Activated CD8-positive, alpha-beta T cell treated with anti-CD3 and anti-CD28 coated beads for 36 hours (primary cell): ENCODE results near the gene MMP17. TPM values are rescaled to one million over a fixed set of nuclear protein-coding genes. Genes with fewer than 3 reads are reported as not detected.

ENCODE experiments used
- ATAC-seq: fragments of 200-7000 bp; cut with Tn5 transposase; one replicate; pipeline ENCODE4 v1.10.0; 2021; ENCODE audit warnings: mild to moderate bottlenecking, moderate library complexity
- CTCF ChIA-PET: fragments of 350-600 bp; sonication (Branson Sonifier 250); formaldehyde crosslinking; loops from one replicate; lab custom pipeline; 2021; ENCODE audit warnings: antibody characterized with exemption; lab: Charles Lee
- POLR2A ChIA-PET: fragments of 350-600 bp; sonication (Branson Sonifier 250); formaldehyde crosslinking; loops from one replicate; lab custom pipeline; 2021; ENCODE audit warnings: antibody characterized with exemption; lab: Charles Lee
- DNase-seq: peaks from one replicate; pipeline ENCODE4 v3.0.0-alpha.2; 2020
- H3K27ac Mint-ChIP-seq: one replicate; pipeline ENCODE4 v1.8.0; 2021; ENCODE audit warnings: mild to moderate bottlenecking, mixed read lengths
- H3K27me3 Mint-ChIP-seq: one replicate; pipeline ENCODE4 v1.8.0; 2021; ENCODE audit warnings: mixed read lengths
- H3K36me3 Mint-ChIP-seq: one replicate; pipeline ENCODE4 v1.8.0; 2021; ENCODE audit warnings: low read depth, mixed read lengths
- H3K4me1 Mint-ChIP-seq: one replicate; pipeline ENCODE4 v1.8.0; 2021; ENCODE audit warnings: low read depth, mixed read lengths
- H3K4me3 Mint-ChIP-seq: one replicate; pipeline ENCODE4 v1.8.0; 2021; ENCODE audit warnings: mild to moderate bottlenecking, moderate library complexity, mixed read lengths
- H3K9me3 Mint-ChIP-seq: one replicate; pipeline ENCODE4 v1.8.0; 2021; ENCODE audit warnings: mixed read lengths
- CTCF ChIP-seq: fragments of 200-600 bp; IDR thresholded peaks from one replicate; pipeline ENCODE4 v1.8.0; 2022; ENCODE audit warnings: antibody characterized with exemption, mild to moderate bottlenecking
- intact Hi-C: fragments of 100-400 bp; cut with micrococcal nuclease; formaldehyde crosslinking; loops from one replicate; pipeline ENCODE4 v1.10.0; 2022
- total RNA-seq, 2 experiments: library from RNA; stranded (reverse); gene quantifications; one replicate each; pipeline ENCODE4 v1.2.3, GENCODE V29; 2021

MMP17 gene
- total RNA-seq, 2 experiments from 2014 or later, result 0.60 TPM; not detected in 1

DNA sequence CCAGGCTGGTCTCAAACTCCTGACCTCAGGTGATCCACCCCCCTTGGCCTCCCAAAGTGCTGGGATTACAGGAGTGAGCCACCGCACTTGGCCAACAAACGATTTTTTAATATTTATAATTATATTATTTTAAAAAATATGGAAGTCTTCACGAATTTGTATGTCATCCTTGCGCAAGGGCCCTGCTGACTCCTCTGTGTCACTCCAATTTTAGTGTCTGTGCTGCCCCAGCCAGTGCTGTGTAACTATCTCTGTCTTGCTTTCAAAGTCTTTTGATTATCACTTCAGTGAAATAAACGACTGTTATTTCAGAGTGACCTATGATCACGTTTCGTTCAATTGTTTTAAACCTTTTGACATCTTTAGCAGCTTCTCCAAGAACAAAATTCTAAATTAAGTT, 13.1 kb upstream of the MMP17 start:
- Mint-ChIP-seq H3K4me1 (no peaks in the 10 kb centered on the region), H3K27me3 (no peaks in the 10 kb centered on the region), H3K27ac (no peak overlapping the region), H3K9me3 (peaks cover 9% of the 10 kb centered on the region), H3K4me3 (no peak overlapping the region), H3K36me3 (peaks cover 5% of the 10 kb centered on the region)
- intact Hi-C loops, result no loop called here
- DNase-seq (no peak), ATAC-seq (no peak)
- no peak for TF ChIP-seq CTCF
- ChIA-PET POLR2A (no interaction called here), CTCF (no interaction called here)

- TF ChIP-seq CTCF, result no peak
- Mint-ChIP-seq H3K27ac (no peak overlapping the region), H3K36me3 (peaks cover 5% of the 10 kb centered on the region), H3K9me3 (peaks cover 9% of the 10 kb centered on the region), H3K4me3 (no peak overlapping the region), H3K4me1 (no peaks in the 10 kb centered on the region), H3K27me3 (no peaks in the 10 kb centered on the region)
- ChIA-PET CTCF (interaction anchor here (1.1 kb wide), 1 partner anchor 10 kb away, joined by 3 read pairs; no protein-coding TSS in a partner anchor), POLR2A (interaction anchor here (0.8 kb wide), 1 partner anchor 197 kb away, joined by 3 read pairs; no protein-coding TSS in a partner anchor)
- DNase-seq (no peak), ATAC-seq (no peak)
- intact Hi-C loops, result no loop called here
Measured at GRCh38 chr12:131816495-131816894, 11.7 kb upstream of the MMP17 start.

- ChIA-PET POLR2A (interaction anchor here (0.8 kb wide), 1 partner anchor 198 kb away, joined by 3 read pairs; no protein-coding TSS in a partner anchor), CTCF (interaction anchor here (1.1 kb wide), 1 partner anchor 9 kb away, joined by 3 read pairs; no protein-coding TSS in a partner anchor)
- DNase-seq, result no peak
- no peaks in the 10 kb centered on the region for H3K27me3 Mint-ChIP-seq
- H3K4me1 Mint-ChIP-seq, result no peaks in the 10 kb centered on the region
- no peak for TF ChIP-seq CTCF
- no peak overlapping the region for H3K27ac Mint-ChIP-seq
- H3K4me3 Mint-ChIP-seq, result no peak overlapping the region
- peaks cover 5% of the 10 kb centered on the region for H3K36me3 Mint-ChIP-seq
- peaks cover 5% of the 10 kb centered on the region for H3K9me3 Mint-ChIP-seq
- intact Hi-C loops, result no loop called here
- ATAC-seq, result no peak
Measured at GRCh38 chr12:131817241-131817640, 11.0 kb upstream of the MMP17 start.

- no peak overlapping the region for H3K4me3 Mint-ChIP-seq
- ChIA-PET CTCF (no interaction called here), POLR2A (no interaction called here)
- no peaks in the 10 kb centered on the region for H3K36me3 Mint-ChIP-seq
- DNase-seq (no peak), ATAC-seq (no peak)
- intact Hi-C loops, result no loop called here
- H3K27ac Mint-ChIP-seq, result no peak overlapping the region
- no peaks in the 10 kb centered on the region for H3K27me3 Mint-ChIP-seq
- no peaks in the 10 kb centered on the region for H3K9me3 Mint-ChIP-seq
- no peak for TF ChIP-seq CTCF
- no peaks in the 10 kb centered on the region for H3K4me1 Mint-ChIP-seq
Measured at GRCh38 chr12:131818821-131819585, 9.2 kb upstream of the MMP17 start.

DNA sequence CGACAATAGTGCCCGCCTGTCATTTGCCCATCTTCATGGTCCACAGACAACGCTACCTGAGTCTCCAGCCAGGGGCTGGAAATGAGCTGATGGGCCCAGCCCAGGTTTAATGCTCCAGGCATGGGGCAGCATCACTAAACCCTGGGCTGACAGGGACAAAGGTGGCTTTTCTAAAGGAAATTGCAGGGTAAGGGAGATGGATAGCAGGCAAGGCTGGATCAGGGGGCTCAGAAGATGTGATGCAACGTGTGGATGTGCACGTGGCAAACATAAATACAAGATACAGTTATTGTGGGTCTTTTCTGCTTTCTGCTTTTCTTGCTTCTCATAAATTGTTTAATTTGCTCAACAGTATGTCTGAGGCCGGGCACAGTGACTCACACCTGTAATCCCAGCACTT, 3.7 kb upstream of the MMP17 start:
- DNase-seq (no peak), ATAC-seq (no peak)
- Mint-ChIP-seq H3K36me3 (no peaks in the 10 kb centered on the region), H3K9me3 (no peaks in the 10 kb centered on the region), H3K27me3 (peaks cover 30% of the 10 kb centered on the region), H3K4me1 (peaks cover 3% of the 10 kb centered on the region), H3K27ac (no peak overlapping the region), H3K4me3 (no peak overlapping the region)
- POLR2A ChIA-PET, result no interaction called here
- intact Hi-C loops, result no loop called here
- CTCF ChIA-PET, result no interaction called here
- no peak for TF ChIP-seq CTCF
